K562 (cell line): ENCODE data around the gene TMEM86B. TPM values are rescaled to one million over a fixed set of nuclear protein-coding genes. Genes with fewer than 3 reads are reported as not detected.

Experiments
- CBX3 ChIP-seq, 2 experiments: IDR thresholded peaks; 1 replicate in 1 of 2; 2 replicates in 1 of 2; pipeline ENCODE4 v1.6.1; 2012; ENCODE audit warnings: inconsistent platforms in 2 of 2, low read length in 2 of 2, borderline replicate concordance in 1 of 2, control low read depth in 1 of 2
- CREBBP ChIP-seq: IDR thresholded peaks from one replicate; pipeline ENCODE4 v1.6.1; 2012; ENCODE audit warnings: low read depth, mild to moderate bottlenecking, control low read depth, inconsistent platforms, low read length
- HDAC1 ChIP-seq, 2 experiments: fragments of 450-650 bp; IDR thresholded peaks; 2 replicates each; pipeline ENCODE4 v1.6.1; 2016 to 2017; ENCODE audit warnings: inconsistent platforms in 1 of 2, mild to moderate bottlenecking in 1 of 2, moderate library complexity in 1 of 2
- KAT8 ChIP-seq: fragments of 450-650 bp; IDR thresholded peaks from 2 replicates; pipeline ENCODE4 v1.6.1; 2016; ENCODE audit warnings: low read depth, mild to moderate bottlenecking
- KHSRP ChIP-seq: fragments of 450-650 bp; IDR thresholded peaks from 2 replicates; pipeline ENCODE4 v1.6.1; 2017
- PHF21A ChIP-seq: fragments of 450-650 bp; IDR thresholded peaks from 2 replicates; pipeline ENCODE4 v1.6.1; 2017; ENCODE audit warnings: low read depth, borderline replicate concordance
- RBM15 ChIP-seq: fragments of 200-400 bp; formaldehyde crosslinking; IDR thresholded peaks from 2 replicates; pipeline ENCODE4 v1.6.1; 2018; ENCODE audit warnings: mild to moderate bottlenecking, low read length, moderate library complexity; ENCODE audit not compliant: insufficient read depth
- SRSF9 ChIP-seq: fragments of 200-400 bp; formaldehyde crosslinking; IDR thresholded peaks from 2 replicates; pipeline ENCODE4 v1.6.1; 2017; ENCODE audit warnings: low read depth, low read length, borderline replicate concordance
- TCF7 ChIP-seq: sonication (generic); IDR thresholded peaks from 2 replicates; pipeline ENCODE4 v1.6.1; 2016; ENCODE audit warnings: antibody characterized with exemption, borderline replicate concordance
- ZNF507 ChIP-seq: conservative IDR thresholded peaks from 2 replicates; pipeline ENCODE4 v1.6.1; 2017; ENCODE audit warnings: missing genetic modification characterization, missing compliant biosample characterization
- polyA plus RNA-seq, 8 experiments: library from polyadenylated mRNA; depleted of rRNA in 4 of 8; stranded (reverse) in 5 of 8; unstranded in 3 of 8; fragments of >200 nt; fragmentation: Nextera tagmentation in 2 of 8; fragmentation: Illumina TruSeq in 1 of 8; extraction: Ambion mirVana in 2 of 8; extraction: Trizol in 1 of 8; gene quantifications; 2 replicates each; pipeline versions ENCODE4 v1.2.1 to v1.2.3, GENCODE V29; 2011 to 2014; ENCODE audit warnings: inconsistent platforms in 1 of 8, missing spikeins in 1 of 8
- total RNA-seq, 7 experiments: library from RNA; depleted of rRNA in 6 of 7; stranded (reverse); fragments of >200 nt in 6 of 7; fragmentation: Illumina TruSeq in 2 of 7; extraction: Trizol in 2 of 7; gene quantifications; 2 replicates each; pipeline versions ENCODE4 v1.2.1 to v1.2.3, GENCODE V29; 2011 to 2021; ENCODE audit warnings: low replicate concordance in 1 of 7
- TF ChIP-seq, protein P1 (sequence below): fragments of 200-800 bp; sonication (Bioruptor generic); IDR thresholded peaks from 2 replicates; pipeline ENCODE4 v1.6.1; 2016; ENCODE audit warnings: missing genetic modification characterization, missing compliant biosample characterization
- TF ChIP-seq, protein P2 (sequence below): sonication (generic); formaldehyde crosslinking; IDR thresholded peaks from 2 replicates; pipeline ENCODE4 v1.8.1; 2023; ENCODE audit warnings: mild to moderate bottlenecking, missing genetic modification reagents
- TF ChIP-seq, protein P3 (sequence below): fragments of 150-350 bp; IDR thresholded peaks from 2 replicates; pipeline ENCODE4 v1.6.1; 2014; ENCODE audit warnings: low read depth, mild to moderate bottlenecking, low read length, borderline replicate concordance
- TF ChIP-seq, protein P4 (sequence below): sonication (generic); formaldehyde crosslinking; IDR thresholded peaks from 2 replicates; pipeline ENCODE4 v1.8.1; 2023; ENCODE audit warnings: mild to moderate bottlenecking, missing genetic modification reagents

Gene TMEM86B
- total and polyA plus RNA-seq, 9 of the 15 experiments (the other 6 are each of a cell fraction or from before 2014, with no cell fraction given): 0.28 to 7.9 (median 2.1) TPM

DNA sequence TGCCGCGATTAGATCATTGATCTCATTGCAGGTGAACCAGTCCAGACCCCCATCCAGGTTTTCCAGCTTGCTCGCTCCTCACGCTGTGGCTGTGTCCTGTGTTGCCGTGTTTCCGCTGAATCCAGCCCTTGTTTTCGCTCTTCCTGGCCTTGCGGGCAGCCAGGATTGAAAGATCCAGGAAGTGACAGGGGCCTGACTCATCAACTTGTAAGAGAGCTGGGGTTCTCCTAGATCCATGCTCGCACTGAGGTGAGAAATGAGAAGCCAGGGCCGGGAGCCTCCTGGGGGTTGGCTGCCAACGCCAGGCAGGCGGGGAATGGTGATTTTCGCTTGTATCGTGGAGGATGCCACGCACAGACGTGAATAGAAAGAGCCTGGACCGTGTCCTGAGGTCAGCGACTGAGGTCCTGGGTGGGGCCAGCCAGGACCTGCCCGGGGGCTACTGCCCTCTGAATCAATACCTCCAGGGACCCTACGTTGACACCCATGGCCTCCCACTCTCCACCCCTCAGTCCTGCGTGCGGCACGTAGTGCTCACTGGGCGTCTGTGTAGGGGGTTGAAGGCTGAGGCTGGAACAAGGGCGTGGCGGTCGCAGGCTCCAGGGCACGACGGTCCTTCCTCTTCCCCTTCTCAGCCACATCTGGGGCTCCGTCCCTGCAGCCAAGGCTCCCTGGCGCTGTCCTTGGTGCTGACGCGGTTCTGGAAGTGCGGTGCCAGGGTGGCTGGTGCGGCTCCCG, 11.9 kb downstream of the TMEM86B start (continued):
- TF ChIP-seq, protein P1, sequence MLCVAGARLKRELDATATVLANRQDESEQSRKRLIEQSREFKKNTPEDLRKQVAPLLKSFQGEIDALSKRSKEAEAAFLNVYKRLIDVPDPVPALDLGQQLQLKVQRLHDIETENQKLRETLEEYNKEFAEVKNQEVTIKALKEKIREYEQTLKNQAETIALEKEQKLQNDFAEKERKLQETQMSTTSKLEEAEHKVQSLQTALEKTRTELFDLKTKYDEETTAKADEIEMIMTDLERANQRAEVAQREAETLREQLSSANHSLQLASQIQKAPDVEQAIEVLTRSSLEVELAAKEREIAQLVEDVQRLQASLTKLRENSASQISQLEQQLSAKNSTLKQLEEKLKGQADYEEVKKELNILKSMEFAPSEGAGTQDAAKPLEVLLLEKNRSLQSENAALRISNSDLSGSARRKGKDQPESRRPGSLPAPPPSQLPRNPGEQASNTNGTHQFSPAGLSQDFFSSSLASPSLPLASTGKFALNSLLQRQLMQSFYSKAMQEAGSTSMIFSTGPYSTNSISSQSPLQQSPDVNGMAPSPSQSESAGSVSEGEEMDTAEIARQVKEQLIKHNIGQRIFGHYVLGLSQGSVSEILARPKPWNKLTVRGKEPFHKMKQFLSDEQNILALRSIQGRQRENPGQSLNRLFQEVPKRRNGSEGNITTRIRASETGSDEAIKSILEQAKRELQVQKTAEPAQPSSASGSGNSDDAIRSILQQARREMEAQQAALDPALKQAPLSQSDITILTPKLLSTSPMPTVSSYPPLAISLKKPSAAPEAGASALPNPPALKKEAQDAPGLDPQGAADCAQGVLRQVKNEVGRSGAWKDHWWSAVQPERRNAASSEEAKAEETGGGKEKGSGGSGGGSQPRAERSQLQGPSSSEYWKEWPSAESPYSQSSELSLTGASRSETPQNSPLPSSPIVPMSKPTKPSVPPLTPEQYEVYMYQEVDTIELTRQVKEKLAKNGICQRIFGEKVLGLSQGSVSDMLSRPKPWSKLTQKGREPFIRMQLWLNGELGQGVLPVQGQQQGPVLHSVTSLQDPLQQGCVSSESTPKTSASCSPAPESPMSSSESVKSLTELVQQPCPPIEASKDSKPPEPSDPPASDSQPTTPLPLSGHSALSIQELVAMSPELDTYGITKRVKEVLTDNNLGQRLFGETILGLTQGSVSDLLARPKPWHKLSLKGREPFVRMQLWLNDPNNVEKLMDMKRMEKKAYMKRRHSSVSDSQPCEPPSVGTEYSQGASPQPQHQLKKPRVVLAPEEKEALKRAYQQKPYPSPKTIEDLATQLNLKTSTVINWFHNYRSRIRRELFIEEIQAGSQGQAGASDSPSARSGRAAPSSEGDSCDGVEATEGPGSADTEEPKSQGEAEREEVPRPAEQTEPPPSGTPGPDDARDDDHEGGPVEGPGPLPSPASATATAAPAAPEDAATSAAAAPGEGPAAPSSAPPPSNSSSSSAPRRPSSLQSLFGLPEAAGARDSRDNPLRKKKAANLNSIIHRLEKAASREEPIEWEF (CRISPR knock-in tag): no peak; the same call in 1 of the 2 replicates
- peak; percentile 70; the same call in 1 of the 2 replicates for TF ChIP-seq PHF21A
- TF ChIP-seq SRSF9: no peak
- TF ChIP-seq RBM15: no peak
- no peak for TF ChIP-seq KHSRP
- no peak for TF ChIP-seq ZNF507 (tag)
- TF ChIP-seq, protein P2, sequence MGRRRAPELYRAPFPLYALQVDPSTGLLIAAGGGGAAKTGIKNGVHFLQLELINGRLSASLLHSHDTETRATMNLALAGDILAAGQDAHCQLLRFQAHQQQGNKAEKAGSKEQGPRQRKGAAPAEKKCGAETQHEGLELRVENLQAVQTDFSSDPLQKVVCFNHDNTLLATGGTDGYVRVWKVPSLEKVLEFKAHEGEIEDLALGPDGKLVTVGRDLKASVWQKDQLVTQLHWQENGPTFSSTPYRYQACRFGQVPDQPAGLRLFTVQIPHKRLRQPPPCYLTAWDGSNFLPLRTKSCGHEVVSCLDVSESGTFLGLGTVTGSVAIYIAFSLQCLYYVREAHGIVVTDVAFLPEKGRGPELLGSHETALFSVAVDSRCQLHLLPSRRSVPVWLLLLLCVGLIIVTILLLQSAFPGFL (CRISPR knock-in tag): no peak
- peak; percentile 49 to 97; a peak in 2 of 4 replicates for TF ChIP-seq HDAC1 (IDR thresholded peaks at IDR 0.05)
- TF ChIP-seq TCF7: no peak; the same call in 1 of the 2 replicates
- no peak for TF ChIP-seq KAT8
- TF ChIP-seq CBX3 (IDR thresholded peaks at IDR 0.05; ENCODE audit: borderline replicate concordance in 1 of 2, low read length in 2 of 2): peak; percentile 17 to 95
- TF ChIP-seq, protein P3, sequence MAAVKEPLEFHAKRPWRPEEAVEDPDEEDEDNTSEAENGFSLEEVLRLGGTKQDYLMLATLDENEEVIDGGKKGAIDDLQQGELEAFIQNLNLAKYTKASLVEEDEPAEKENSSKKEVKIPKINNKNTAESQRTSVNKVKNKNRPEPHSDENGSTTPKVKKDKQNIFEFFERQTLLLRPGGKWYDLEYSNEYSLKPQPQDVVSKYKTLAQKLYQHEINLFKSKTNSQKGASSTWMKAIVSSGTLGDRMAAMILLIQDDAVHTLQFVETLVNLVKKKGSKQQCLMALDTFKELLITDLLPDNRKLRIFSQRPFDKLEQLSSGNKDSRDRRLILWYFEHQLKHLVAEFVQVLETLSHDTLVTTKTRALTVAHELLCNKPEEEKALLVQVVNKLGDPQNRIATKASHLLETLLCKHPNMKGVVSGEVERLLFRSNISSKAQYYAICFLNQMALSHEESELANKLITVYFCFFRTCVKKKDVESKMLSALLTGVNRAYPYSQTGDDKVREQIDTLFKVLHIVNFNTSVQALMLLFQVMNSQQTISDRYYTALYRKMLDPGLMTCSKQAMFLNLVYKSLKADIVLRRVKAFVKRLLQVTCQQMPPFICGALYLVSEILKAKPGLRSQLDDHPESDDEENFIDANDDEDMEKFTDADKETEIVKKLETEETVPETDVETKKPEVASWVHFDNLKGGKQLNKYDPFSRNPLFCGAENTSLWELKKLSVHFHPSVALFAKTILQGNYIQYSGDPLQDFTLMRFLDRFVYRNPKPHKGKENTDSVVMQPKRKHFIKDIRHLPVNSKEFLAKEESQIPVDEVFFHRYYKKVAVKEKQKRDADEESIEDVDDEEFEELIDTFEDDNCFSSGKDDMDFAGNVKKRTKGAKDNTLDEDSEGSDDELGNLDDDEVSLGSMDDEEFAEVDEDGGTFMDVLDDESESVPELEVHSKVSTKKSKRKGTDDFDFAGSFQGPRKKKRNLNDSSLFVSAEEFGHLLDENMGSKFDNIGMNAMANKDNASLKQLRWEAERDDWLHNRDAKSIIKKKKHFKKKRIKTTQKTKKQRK: no peak
- peak; percentile 64 for TF ChIP-seq CREBBP
- TF ChIP-seq, protein P4, sequence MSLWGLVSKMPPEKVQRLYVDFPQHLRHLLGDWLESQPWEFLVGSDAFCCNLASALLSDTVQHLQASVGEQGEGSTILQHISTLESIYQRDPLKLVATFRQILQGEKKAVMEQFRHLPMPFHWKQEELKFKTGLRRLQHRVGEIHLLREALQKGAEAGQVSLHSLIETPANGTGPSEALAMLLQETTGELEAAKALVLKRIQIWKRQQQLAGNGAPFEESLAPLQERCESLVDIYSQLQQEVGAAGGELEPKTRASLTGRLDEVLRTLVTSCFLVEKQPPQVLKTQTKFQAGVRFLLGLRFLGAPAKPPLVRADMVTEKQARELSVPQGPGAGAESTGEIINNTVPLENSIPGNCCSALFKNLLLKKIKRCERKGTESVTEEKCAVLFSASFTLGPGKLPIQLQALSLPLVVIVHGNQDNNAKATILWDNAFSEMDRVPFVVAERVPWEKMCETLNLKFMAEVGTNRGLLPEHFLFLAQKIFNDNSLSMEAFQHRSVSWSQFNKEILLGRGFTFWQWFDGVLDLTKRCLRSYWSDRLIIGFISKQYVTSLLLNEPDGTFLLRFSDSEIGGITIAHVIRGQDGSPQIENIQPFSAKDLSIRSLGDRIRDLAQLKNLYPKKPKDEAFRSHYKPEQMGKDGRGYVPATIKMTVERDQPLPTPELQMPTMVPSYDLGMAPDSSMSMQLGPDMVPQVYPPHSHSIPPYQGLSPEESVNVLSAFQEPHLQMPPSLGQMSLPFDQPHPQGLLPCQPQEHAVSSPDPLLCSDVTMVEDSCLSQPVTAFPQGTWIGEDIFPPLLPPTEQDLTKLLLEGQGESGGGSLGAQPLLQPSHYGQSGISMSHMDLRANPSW (CRISPR knock-in tag): no peak
